Psoas muscle (tissue), 8 donors: Measurements from ENCODE around the gene IFIT3. TPM values are rescaled to one million over a fixed set of nuclear protein-coding genes. Genes with fewer than 3 reads are reported as not detected.

Experiments
- ATAC-seq, 4 donors: fragments of 200-7000 bp; cut with Tn5 transposase; one replicate each; pipeline ENCODE4 v1.9.1; 2020; ENCODE audit warnings: moderate library complexity in 3 of 4, mild to moderate bottlenecking in 2 of 4
- DNase-seq, 2 donors: peaks; one replicate each; pipeline ENCODE4 v3.0.0-alpha.2; 2020
- H3K27ac ChIP-seq: fragments of 200-600 bp; one replicate; pipeline ENCODE4 v1.8.0; 2022
- H3K27me3 ChIP-seq, 3 donors: fragments of 200-600 bp in 1 of 3; one replicate each; pipeline versions ENCODE4 v1.6.1 to v1.8.0; 2013 to 2022; ENCODE audit warnings: low read length in 2 of 3, mild to moderate bottlenecking in 2 of 3, moderate library complexity in 1 of 3; ENCODE audit not compliant: insufficient read depth in 3 of 3
- H3K36me3 ChIP-seq, 2 donors: fragments of 200-600 bp in 1 of 2; one replicate each; pipeline versions ENCODE4 v1.6.1 to v1.8.0; 2013 to 2022; ENCODE audit warnings: low read depth in 1 of 2, mild to moderate bottlenecking in 1 of 2, moderate library complexity in 1 of 2; ENCODE audit not compliant: insufficient read depth in 1 of 2
- H3K4me1 ChIP-seq: fragments of 200-600 bp; one replicate; pipeline ENCODE4 v1.8.0; 2022
- H3K4me3 ChIP-seq: fragments of 200-600 bp; one replicate; pipeline ENCODE4 v1.8.0; 2022; ENCODE audit warnings: mild to moderate bottlenecking
- H3K9me3 ChIP-seq: fragments of 200-600 bp; one replicate; pipeline ENCODE4 v1.8.0; 2022
- CTCF ChIP-seq: fragments of 200-600 bp; IDR thresholded peaks from one replicate; pipeline ENCODE4 v1.8.0; 2022; ENCODE audit warnings: antibody characterized with exemption
- WGBS, 3 donors: extraction: QIAGEN DNeasy Blood & Tissue Kit; methylation state at CpG; one replicate each; pipeline versions ENCODE4 v1.1.6 to v1.1.7; 2013; 5-methylcytosine and 5-hydroxymethylcytosine counted together
- intact Hi-C, 2 donors: fragments of 100-400 bp; cut with DNase I; formaldehyde crosslinking; loops; one replicate each; pipeline versions ENCODE4 v1.11.0 to v1.14.2; 2022
- polyA plus RNA-seq, 3 donors: library from polyadenylated mRNA; stranded (reverse); fragments of 200-250 nt; gene quantifications; one replicate each; pipeline ENCODE4 v1.2.3, GENCODE V29; 2013
- total RNA-seq, 4 donors: library from RNA; stranded (reverse); fragmentation: NEBNext Ultra II Directional in 2 of 4; extraction: Animal tissue kit (Norgen Biotek cat#: 25700) in 2 of 4; gene quantifications; one replicate each; pipeline versions ENCODE4 v1.2.1 to v1.2.4, GENCODE V29; 2021 to 2023
- donor health status: healthy with polysubstance abuse.
- donor health status: DM: no; HTN: no; CAD: no; lungs with moderate emphysema.
- donor health status: Bipolar disorder and iron deficiency.
- donor health status: healthy.
- donor health status: DM: yes; HTN: yes; CAD: no.
- donor health status: DM: no; HTN: no; CAD: no.
- donor health status: DM: no; HTN: no; CAD: no.
- donor health status: DM: yes; HTN: yes; CAD: no.

IFIT3 gene
- total and polyA plus RNA-seq, 7 donors = 2.0 to 7.1 (median 4.6) TPM

GRCh38 chr10:89297791-89298190 is 30.0 kb upstream of the IFIT3 start:
- intact Hi-C loops = loop anchor here in 1 of 2 donors (5.0 to 10.0 kb wide), 2 partner anchors 80 to 347 kb away; partner anchors contain the start of genes IFIT1B and PANK1
- H3K4me1 ChIP-seq = peaks cover 33% of the 10 kb centered on the region
- H3K27ac ChIP-seq = no peak overlapping the region
- ATAC-seq (no peak), DNase-seq (no peak)
- WGBS, 3 donors = 97 to 100% (median 99%) methylated on average over 5 of the region's 5 CpGs
- H3K27me3 ChIP-seq = no peaks in the 10 kb centered on the region
- no peak for TF ChIP-seq CTCF
- H3K4me3 ChIP-seq = no peak overlapping the region
- no peaks in the 10 kb centered on the region for H3K9me3 ChIP-seq
- H3K36me3 ChIP-seq = no peaks in the 10 kb centered on the region

- DNase-seq = no peak
- Histone ChIP-seq H3K4me1 (peaks cover 38% of the 10 kb centered on the region), H3K4me3 (no peak overlapping the region), H3K27me3 (no peaks in the 10 kb centered on the region), H3K27ac (no peak overlapping the region), H3K36me3 (no peaks in the 10 kb centered on the region), H3K9me3 (no peaks in the 10 kb centered on the region)
- no peak for TF ChIP-seq CTCF
- WGBS, 3 donors = 73 to 97% (median 83%) methylated on average over 4 of the region's 4 CpGs
- ATAC-seq = no peak
- intact Hi-C loops = loop anchor here in 1 of 2 donors (5.0 to 10.0 kb wide), 2 partner anchors 78 to 346 kb away; partner anchors contain the start of genes IFIT1B and PANK1
These were observed 28.8 kb upstream of the IFIT3 start for GRCh38 chr10:89299031-89299430.

- DNase-seq = no peak
- no peaks in the 10 kb centered on the region for H3K27me3 ChIP-seq
- ATAC-seq = peak; percentile 26 to 46 (median 31)
- H3K9me3 ChIP-seq = no peaks in the 10 kb centered on the region
- H3K4me3 ChIP-seq = peak overlapping the region; percentile 70
- peak overlapping the region; percentile 92 for H3K27ac ChIP-seq
- no peaks in the 10 kb centered on the region for H3K36me3 ChIP-seq
- intact Hi-C loops = loop anchor here in 1 of 2 donors (2.0 kb wide), 1 partner anchor 28 kb away; no protein-coding TSS in a partner anchor
- WGBS, 3 donors = 11 to 17% (median 11%) methylated on average over 2 of the region's 2 CpGs
- no peak for TF ChIP-seq CTCF
- peaks cover 29% of the 10 kb centered on the region for H3K4me1 ChIP-seq
These were observed 26.6 kb upstream of the IFIT3 start for GRCh38 chr10:89301232-89301631.

GRCh38 chr10:89301721-89302445 is 25.9 kb upstream of the IFIT3 start, which contains the start of gene IFIT2:
TSS of gene IFIT2 (plus strand) at chr10:89302046. CDS start at chr10:89302124, 78 bp downstream.
- Histone ChIP-seq H3K9me3 (no peaks in the 10 kb centered on the region), H3K27ac (peak within 1 kb of the TSS; percentile 92), H3K36me3 (no peaks in the 10 kb centered on the region), H3K4me3 (peak within 1 kb of the TSS; percentile 70), H3K27me3 (no peaks in the 10 kb centered on the region), H3K4me1 (peaks cover 24% of the 10 kb centered on the region)
- DNase-seq (no peak), ATAC-seq (peak; percentile 79 to 94 (median 89))
- TF ChIP-seq CTCF = no peak
- 1% methylated on average over 10 of the region's 10 CpGs for WGBS, 3 donors
- intact Hi-C loops = loop anchor here in 1 of 2 donors (2.0 kb wide), 1 partner anchor 27 kb away; no protein-coding TSS in a partner anchor
